ENCODE measurements around the gene FBXO11.
"Not testable (repeated sequence)": the region's sequence is repeated elsewhere in the genome, so short reads cannot be mapped to it uniquely, and the experiment has no call there.

Gene FBXO11

DNA sequence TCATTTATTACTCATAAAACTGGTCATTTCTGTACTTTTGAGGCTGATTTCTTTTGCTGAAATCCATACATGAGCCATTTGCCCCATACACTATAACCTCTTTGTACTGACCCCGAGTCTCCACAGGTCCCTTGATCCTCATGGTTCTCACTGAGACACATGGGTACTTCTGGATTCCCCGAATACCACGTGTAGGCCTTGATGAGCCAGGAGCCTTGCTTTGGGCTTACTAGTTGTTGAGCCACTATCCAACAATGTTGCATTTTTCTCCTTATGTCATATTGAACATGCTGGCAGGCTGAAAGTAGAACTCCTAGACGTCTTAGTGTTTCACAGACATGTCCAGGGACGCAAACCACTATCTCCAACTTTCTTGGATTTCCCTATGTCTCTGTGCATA lies 2.4 kb upstream of the FBXO11 start:
- no peak overlapping the region for H3K27ac ChIP-seq
- no peaks in the 10 kb centered on the region for H3K36me3 ChIP-seq
- H3K9me3 ChIP-seq = no peaks in the 10 kb centered on the region
- peaks cover 18 to 20% of the 10 kb centered on the region in 2 experiments for H3K4me1 ChIP-seq (ENCODE audit: control insufficient read depth in 1 of 2, insufficient read depth in 1 of 2, low read depth in 1 of 2, low read length in 1 of 2)
- TF ChIP-seq, protein P1, sequence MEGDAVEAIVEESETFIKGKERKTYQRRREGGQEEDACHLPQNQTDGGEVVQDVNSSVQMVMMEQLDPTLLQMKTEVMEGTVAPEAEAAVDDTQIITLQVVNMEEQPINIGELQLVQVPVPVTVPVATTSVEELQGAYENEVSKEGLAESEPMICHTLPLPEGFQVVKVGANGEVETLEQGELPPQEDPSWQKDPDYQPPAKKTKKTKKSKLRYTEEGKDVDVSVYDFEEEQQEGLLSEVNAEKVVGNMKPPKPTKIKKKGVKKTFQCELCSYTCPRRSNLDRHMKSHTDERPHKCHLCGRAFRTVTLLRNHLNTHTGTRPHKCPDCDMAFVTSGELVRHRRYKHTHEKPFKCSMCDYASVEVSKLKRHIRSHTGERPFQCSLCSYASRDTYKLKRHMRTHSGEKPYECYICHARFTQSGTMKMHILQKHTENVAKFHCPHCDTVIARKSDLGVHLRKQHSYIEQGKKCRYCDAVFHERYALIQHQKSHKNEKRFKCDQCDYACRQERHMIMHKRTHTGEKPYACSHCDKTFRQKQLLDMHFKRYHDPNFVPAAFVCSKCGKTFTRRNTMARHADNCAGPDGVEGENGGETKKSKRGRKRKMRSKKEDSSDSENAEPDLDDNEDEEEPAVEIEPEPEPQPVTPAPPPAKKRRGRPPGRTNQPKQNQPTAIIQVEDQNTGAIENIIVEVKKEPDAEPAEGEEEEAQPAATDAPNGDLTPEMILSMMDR (IDR thresholded peaks at IDR 0.05) = no peak
- no peaks in the 10 kb centered on the region for H3K27me3 ChIP-seq
- no peak overlapping the region for H3K4me3 ChIP-seq (ENCODE audit: low read depth in 1 of 2, low read length in 1 of 2)

DNA sequence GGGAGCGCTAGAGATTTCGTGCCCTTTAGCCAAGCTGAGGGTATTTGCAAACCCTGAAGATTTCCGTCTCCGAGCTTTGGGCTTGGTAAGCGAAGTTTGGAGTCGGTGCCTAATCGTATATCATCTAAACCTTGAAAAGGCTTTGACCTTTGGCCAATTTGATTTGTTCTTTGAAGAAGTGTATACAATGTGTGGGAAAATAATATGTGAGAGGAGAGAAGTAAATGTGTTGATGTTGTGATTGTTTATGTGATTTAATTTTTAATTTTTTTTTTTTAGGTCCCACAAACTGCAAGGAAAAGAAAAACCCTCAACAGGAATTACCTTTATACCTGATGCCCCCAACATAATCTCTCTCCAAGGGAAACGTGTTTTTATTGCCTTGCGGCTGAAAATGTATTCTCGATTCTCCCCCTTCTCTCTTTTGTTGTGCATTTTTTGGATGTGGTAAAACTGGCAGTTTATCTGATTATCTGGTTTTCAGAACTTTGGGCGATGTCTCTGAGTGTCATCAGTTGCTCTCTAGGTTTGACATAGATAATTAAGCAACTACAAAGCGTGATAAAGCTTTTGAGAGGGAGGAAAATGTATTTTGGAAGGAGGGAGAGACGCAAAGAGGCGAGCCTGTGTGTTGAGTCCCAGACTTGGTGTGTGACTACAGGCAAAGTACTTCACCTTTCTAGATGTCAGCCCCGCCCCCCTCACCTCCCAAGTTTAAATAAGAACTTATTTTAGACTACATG lies 912 bp upstream of the FBXO11 start:
- TF ChIP-seq, protein P1 (IDR thresholded peaks at IDR 0.05) = no peak
- Histone ChIP-seq H3K36me3 (no peaks in the 10 kb centered on the region), H3K4me3 (ENCODE audit: low read depth in 1 of 2, low read length in 1 of 2) (peak overlapping the region; percentile 91 to 92)

DNA sequence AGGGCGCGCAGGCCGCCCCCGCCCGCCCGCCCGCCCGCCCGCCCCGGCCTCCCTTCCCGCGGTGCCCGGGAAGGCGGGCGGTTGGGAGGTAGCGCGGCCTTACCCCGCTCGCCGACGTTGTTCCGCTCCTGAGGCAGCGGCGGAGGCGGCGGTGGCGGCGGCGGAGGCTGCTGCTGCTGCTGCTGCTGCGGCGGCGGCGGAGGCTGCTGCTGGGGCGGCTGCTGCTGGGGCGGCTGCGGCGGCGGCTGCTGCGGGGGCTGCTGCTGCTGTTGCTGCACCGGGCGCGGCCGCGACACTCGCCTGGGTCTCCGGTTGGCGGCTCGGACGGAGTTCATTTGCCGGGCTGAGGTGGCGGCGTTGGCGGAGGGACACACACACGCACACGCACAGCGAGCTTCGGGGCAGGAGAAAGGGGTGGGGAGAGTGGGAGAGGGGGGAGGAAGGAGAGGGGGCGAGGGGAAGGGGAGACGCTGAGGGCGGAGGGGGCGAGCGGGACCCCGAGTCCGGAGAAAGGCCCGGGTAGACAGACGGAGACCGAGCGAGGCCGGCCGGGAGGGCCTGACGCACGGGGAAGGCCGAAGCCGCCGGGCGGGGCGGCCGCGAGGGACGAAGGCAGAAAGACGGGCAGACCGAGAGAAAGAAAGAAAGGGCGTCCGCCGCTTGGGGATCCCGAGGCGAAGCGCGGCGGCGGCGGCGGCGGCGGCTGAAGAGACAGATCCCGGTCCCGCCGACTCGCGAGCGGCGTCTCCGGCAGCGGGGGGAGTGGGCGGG lies 727 bp downstream of the FBXO11 start:
- Histone ChIP-seq H3K4me3 (ENCODE audit: low read depth in 1 of 2, low read length in 1 of 2) (peak overlapping the region; percentile 91 to 92), H3K27ac (peak overlapping the region; percentile 99), H3K4me1 (ENCODE audit: control insufficient read depth in 1 of 2, insufficient read depth in 1 of 2, low read depth in 1 of 2, low read length in 1 of 2) (peaks cover 32 to 40% of the 10 kb centered on the region in 2 experiments), H3K9me3 (no peaks in the 10 kb centered on the region), H3K36me3 (no peaks in the 10 kb centered on the region), H3K27me3 (no peaks in the 10 kb centered on the region)
- TF ChIP-seq, protein P1 (IDR thresholded peaks at IDR 0.05) = no peak

More for the DNA sequence above, 912 bp upstream of the FBXO11 start:
- Histone ChIP-seq H3K4me1 (ENCODE audit: control insufficient read depth in 1 of 2, insufficient read depth in 1 of 2, low read depth in 1 of 2, low read length in 1 of 2) (peaks cover 32 to 34% of the 10 kb centered on the region in 2 experiments), H3K27me3 (no peaks in the 10 kb centered on the region), H3K27ac (peak overlapping the region; percentile 99), H3K9me3 (no peaks in the 10 kb centered on the region)

DNA sequence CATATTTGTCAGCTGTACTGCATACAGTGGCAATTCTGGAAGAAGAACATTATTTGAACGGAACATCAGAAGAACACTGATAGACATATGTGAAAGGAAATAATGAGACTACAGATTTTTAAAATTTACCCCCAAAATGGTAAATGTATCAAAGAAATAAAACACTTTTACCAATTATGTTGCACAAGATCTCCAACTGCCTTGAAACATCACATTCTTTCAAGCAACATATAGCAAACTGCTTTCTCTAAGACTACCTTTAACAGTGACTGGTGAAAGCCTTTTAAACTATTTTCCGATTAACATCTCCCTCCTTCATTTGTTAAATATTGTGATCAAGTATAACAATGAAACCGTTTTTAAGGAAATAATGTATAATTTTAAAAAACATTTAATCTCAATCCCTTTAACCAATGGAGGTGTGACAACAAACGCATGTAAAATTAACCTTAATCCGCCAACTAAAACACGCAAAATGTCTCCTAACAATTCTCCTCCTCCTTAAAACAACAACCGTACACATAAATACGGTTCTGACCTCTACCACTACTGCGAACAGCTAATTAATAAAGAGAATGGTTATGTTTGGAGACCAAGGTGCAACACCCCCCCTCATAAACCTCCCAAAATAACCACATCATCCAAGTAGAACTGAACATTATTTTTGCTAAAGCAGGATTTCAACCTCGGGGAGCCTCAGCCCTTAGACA lies 2.4 kb downstream of the FBXO11 start:
- Histone ChIP-seq H3K27ac (peak overlapping the region; percentile 99), H3K4me1 (ENCODE audit: control insufficient read depth in 1 of 2, insufficient read depth in 1 of 2, low read depth in 1 of 2, low read length in 1 of 2) (peaks cover 32 to 40% of the 10 kb centered on the region in 2 experiments), H3K36me3 (no peaks in the 10 kb centered on the region), H3K27me3 (no peaks in the 10 kb centered on the region), H3K9me3 (no peaks in the 10 kb centered on the region), H3K4me3 (ENCODE audit: low read depth in 1 of 2, low read length in 1 of 2) (peak overlapping the region; percentile 91 to 92)
- TF ChIP-seq, protein P1 (IDR thresholded peaks at IDR 0.05) = no peak

DNA sequence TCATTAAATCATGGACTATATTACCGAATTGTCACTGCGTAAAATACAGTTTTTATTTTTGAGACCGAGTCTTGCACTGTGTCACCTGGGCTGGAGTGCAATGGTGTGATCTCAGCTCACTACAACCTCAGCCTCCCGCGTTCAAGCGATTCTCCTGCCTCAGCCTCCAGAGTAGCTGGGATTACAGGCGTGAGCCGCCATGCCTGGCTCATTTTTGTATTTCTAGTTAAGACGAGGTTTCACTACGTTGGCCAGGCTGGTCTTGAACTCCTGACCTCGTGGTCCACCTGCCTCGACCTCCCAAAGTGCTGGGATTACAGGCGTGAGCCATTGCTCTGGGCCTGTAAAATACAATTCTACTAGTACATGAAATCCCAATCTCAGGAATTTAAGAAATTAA lies 4.4 kb downstream of the FBXO11 start:
- H3K27ac ChIP-seq = not testable (repeated sequence)
- peaks cover 24 to 31% of the 10 kb centered on the region in 2 experiments for H3K4me1 ChIP-seq (ENCODE audit: control insufficient read depth in 1 of 2, insufficient read depth in 1 of 2, low read depth in 1 of 2, low read length in 1 of 2)

More for the DNA sequence above, 4.4 kb downstream of the FBXO11 start:
- H3K9me3 ChIP-seq; H3K27me3 ChIP-seq; H3K36me3 ChIP-seq; H3K4me3 ChIP-seq (ENCODE audit: low read depth in 1 of 2, low read length in 1 of 2): not testable (repeated sequence)

Measured in neutrophil (primary cell).